GM12892 (cell line): ENCODE measurements around the gene SDK1.

Experiments used
- POLR2A ChIP-seq: IDR thresholded peaks from 2 replicates; pipeline ENCODE4 v1.6.1; 2011; ENCODE audit warnings: low read depth, low read length, control low read depth
- POLR2AphosphoS5 ChIP-seq: IDR thresholded peaks from 2 replicates; pipeline ENCODE4 v1.6.1; 2011; ENCODE audit warnings: low read depth, low read length, control low read depth
- TAF1 ChIP-seq: IDR thresholded peaks from 2 replicates; pipeline ENCODE4 v1.6.1; 2011; ENCODE audit warnings: low read depth, mild to moderate bottlenecking, control low read depth, low read length, borderline replicate concordance

- TF ChIP-seq TAF1 = no peak
- TF ChIP-seq POLR2AphosphoS5 = no peak
- TF ChIP-seq POLR2A = no peak
These were observed 996.3 kb downstream of the SDK1 start for GRCh38 chr7:4297165-4297917.
